ENCODE data around the gene AKT2.
A peak's percentile ranks its signal among the peaks of the same experiment; 100 is the strongest.

The AKT2 gene

DNA sequence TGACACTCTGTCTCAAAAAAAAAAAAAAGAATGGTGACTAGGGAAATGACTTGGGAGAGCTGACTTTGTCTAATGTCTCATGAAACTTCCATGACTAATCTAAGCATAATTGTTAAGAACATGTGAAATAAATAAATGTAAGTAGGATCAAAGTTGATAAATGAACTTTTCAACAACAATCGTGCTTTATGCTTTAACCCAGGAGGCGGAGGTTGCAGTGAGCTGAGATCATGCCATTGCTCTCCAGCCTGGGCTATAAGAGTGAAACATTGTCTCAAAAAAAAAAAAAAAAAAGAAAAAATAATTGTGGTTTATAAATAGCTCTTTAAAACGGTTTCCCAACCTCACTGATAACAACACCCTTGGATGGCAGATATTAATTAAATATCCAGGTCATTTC, 12.9 kb upstream of the AKT2 start:
- DNase-seq, result no peak

- no peak for DNase-seq
Observed at GRCh38 chr19:40294560-40294959, 9.4 kb upstream of the AKT2 start.

GRCh38 chr19:40286971-40287421, 1.9 kb upstream of the AKT2 start:
- DNase-seq, result no peak

- DNase-seq, result no peak
Observed at GRCh38 chr19:40286235-40286970, 1.3 kb upstream of the AKT2 start.

- DNase-seq, result peak; percentile 100
Observed at GRCh38 chr19:40285353-40286234, 449 bp upstream of the AKT2 start.

DNA sequence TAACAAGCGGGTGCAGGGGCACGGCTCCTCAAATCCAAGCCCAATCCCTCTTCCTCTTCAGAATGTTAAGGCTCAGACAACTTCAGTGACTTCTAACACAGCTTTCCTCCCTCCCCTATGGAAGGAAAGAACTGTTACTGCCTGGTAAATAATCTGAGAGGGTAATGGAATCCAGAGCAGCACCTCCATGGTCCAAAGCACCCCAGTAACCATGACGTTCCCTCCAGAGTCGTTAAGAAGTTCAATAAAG, 969 bp downstream of the AKT2 start:
- DNase-seq, result no peak

DNA sequence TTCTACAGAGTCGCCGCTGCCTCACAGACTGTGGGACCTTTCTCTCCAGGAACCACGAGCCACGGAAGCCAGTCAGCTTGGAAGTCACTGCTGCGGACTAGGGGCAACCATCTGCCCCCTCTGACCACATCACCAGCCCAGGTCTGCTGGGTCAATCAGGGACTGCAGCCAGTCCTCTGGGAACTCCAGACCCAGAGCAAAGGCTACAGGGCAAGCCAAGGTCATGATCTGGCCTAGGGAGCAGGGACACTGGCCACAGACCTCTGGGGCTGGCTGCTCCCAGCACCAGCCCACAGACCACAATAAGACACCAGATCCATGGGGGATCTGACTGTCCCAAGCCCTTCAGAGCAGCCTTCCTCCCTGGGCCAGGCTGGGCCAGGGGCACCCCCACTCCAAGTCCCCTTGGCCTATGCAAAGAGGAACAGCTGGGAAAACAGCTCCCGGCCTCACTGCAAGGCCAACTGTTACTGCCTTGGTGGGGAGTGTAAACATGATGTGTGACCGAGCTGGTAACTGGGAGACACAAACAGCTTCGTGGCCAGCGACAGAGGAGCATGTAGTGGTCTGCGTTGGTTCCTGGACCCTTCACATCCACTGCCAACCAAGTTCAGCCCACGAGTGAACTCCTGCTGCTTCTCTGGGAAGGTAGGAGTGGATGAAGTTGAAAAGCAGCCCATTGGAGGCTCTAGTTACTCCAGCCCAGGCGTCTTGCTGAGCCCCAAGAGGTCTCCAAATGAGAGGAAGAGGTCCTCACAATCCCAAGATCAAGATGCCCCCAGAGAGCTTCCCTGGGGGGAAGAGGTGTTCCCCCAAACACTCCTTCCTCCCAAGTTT, 1.5 kb downstream of the AKT2 start:
- no peak for DNase-seq

- no peak for DNase-seq
Observed at GRCh38 chr19:40282920-40283319, 2.2 kb downstream of the AKT2 start.

GRCh38 chr19:40282209-40282580, 3.0 kb downstream of the AKT2 start:
- DNase-seq, result no peak

DNA sequence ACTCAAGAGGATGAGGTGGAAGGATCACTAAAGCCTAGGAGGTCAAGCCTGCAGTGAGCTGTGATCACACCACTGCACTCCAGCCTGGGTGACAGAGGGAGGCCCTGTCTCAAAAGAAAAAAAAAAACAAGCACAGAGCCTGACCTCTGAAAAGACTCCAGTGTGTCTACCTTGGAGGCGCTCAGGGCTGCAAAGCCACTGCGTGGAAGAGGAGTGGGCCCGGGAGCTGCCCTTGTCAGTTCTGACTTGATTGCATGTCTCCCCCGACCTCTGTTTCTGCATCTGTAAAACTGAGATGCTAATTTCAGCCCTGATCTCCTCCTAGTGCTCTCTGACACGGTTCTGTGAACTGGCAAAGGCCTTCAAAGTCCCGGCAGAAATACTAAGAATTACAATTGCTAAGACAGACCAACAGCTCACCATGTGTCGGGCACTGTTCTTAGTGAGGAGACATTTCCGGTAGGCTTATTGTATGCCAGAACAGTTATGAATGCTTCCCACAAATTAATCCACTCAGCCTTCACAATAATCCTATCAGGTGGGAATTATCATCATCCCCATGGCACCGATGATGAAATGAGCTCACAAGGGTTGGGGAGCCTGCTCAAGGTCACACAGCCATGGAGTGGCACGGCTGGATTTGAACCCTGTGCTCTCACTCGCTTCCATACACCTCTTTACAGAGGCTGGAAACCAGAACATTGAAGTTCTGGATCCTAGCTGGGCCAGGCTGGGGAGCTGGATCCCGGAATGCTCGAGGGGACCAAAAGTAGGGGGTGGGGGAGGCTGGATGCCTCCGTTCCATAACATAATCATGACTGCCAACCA, 3.5 kb downstream of the AKT2 start:
- DNase-seq, result no peak

- no peak for DNase-seq
Observed at GRCh38 chr19:40280608-40281221, 4.4 kb downstream of the AKT2 start.

- no peak for DNase-seq
Observed at GRCh38 chr19:40279761-40280607, 5.2 kb downstream of the AKT2 start.

GRCh38 chr19:40279120-40279551, 6.0 kb downstream of the AKT2 start:
- DNase-seq, result no peak

GRCh38 chr19:40278361-40279035, 6.6 kb downstream of the AKT2 start:
- DNase-seq, result no peak

- DNase-seq, result no peak
Observed at GRCh38 chr19:40277356-40278059, 7.6 kb downstream of the AKT2 start.

- DNase-seq, result no peak
Observed at GRCh38 chr19:40274585-40275544, 10.3 kb downstream of the AKT2 start.

DNA sequence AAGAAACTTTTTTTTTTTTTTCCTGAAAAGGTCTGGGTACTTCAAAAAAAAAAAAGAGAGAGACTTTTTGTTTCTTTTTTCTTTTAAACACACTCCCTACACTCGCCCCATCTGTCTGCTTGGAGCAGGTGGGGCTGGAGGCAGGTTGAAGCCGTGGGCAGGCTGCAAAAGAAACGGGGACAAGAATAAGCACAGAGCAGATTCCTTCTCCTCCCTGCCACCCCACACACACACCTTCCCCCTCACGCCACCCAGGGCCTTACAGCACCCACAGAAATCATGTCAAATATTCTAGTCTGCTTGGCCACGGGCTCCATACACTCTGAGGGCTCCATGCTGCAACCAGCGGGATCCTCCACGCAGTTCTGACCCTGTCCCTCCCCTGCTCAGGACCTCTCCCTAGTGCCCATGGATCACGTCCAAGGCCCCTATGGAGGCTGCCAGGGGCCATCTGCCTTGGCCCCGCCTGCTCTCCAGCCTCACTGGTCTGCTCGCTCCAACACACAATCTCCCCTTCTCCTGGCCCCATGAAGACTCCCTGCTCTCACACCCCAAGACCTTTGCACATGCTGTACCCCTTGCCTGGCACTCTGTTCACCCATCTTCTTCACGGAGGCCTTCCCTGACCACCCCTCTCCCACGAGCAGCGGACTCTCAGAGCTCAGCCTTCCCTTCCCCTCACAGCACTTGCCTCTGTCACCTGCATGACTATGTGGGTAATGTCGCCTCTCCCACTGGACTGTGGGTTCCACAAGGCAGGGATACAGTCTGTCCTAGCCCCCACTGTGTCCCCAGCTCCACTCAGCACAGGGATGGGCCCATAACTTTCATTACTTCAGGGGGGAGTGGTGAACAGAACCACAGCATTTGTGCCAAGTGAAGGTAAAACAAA, 11.4 kb downstream of the AKT2 start:
- DNase-seq, result no peak

GRCh38 chr19:40272261-40272660, 12.9 kb downstream of the AKT2 start:
- DNase-seq, result no peak
